Left colon (tissue), 2 donors: Measurements from ENCODE around the gene ZNF74. TPM values are rescaled to one million over a fixed set of nuclear protein-coding genes. Genes with fewer than 3 reads are reported as not detected.
"Not testable (repeated sequence)": the region's sequence is repeated elsewhere in the genome, so short reads cannot be mapped to it uniquely, and the experiment has no call there.

Experiments
- ATAC-seq: fragments of 200-7000 bp; cut with Tn5 transposase; one replicate; pipeline ENCODE4 v1.9.1; 2020; ENCODE audit warnings: mild to moderate bottlenecking, moderate library complexity
- DNase-seq, 2 donors: peaks; one replicate each; pipeline ENCODE4 v3.0.0-alpha.2; 2020
- intact Hi-C, 2 donors: fragments of 100-400 bp; cut with DNase I in 1 of 2; cut with micrococcal nuclease in 1 of 2; formaldehyde crosslinking; loops; one replicate each; pipeline versions ENCODE4 v1.11.2 to v1.14.0; 2022; cut with DNase I, micrococcal nuclease
- total RNA-seq, 2 donors: library from RNA; stranded (reverse); fragmentation: NEBNext Ultra II Directional; extraction: Animal tissue kit (Norgen Biotek cat#: 25700); gene quantifications; one replicate each; pipeline ENCODE4 v1.2.1, GENCODE V29; 2021
- donor health status: DM: no; HTN: no; CAD: no.
- donor health status: DM: yes; HTN: yes; CAD: no.

ZNF74 gene
- total RNA-seq, 2 donors from 2014 or later: 5.5 to 7.2 TPM

DNA sequence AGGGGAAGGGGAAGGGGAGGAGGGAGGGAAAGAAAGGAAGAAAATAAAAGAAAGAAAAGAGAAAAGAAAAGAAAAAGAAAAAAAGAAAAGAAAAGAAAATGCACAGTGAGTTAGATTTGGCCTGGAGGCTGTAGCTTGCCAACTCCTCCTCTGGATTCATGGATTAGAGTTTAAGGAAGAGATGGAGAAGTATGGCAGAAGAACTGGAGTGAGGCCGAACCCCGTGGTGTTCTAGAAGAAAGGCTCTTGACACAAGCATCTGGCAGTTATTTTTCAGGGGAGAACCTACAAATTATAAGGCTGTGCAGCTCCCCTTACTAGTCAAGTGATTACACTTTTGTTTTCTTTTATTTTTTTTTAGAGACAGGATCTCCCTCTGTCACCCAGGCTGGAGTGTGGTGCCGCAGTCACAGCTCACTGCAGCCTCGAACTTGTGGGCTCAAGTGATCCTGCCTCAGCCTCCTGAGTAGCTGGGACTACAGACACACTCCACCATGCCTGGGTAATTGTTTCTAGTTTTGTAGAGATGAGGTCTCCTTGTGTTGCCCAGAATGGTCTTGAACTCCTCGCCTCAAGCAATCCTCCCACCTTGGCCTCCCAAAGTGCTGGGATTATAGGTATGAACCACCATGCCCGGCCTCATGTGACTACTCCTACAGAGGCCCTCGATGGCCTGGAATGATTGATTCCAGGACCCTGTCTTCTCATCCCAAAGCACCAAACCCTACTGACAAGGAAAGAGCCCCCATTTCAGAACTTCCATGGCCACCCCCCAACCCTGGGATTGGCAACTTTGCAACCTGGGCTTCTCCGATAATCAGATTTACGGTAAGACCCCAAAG, 19.5 kb downstream of the ZNF74 start:
- ATAC-seq (no peak), DNase-seq (no peak)
- intact Hi-C loops: no loop called here

DNA sequence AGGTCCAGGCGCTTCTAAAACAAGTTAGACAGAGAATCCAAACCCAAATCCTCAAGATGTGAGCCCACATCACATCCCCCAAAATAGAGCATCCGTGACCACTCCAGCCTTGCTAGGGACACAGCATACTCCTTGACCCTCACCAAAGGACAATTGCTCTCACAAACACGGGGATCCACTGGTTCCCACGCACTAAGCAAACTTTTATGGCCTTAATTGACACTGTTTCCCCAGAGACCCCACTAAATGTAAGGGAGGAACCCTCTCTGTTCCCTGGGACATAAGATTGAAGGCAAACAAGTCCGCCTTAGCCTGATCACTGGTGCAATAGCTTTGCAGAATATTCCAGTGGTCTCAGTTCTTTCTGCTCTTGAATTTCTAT, 20.1 kb downstream of the ZNF74 start:
- ATAC-seq: no peak
- DNase-seq: no peak
- intact Hi-C loops: no loop called here

DNA sequence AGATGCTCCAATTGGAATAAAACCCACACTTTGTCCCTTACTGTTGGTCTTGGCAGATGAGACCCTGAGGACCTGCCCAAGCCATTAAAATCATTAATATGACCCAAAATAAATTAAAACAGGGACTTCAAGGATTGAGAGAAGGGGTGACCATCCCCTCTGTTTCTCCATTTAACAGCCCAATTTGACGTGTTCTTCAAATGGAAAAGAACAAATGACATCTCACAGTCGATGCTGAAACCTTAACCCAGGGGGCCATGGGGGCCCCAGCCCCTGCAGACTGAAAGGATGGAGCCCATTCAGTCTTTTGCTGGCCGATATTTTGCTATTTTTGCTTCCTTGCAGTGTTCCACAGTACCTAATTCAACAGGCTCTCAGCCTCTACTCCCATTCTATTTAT, 20.5 kb downstream of the ZNF74 start:
- ATAC-seq: no peak
- no peak for DNase-seq
- intact Hi-C loops: no loop called here

DNA sequence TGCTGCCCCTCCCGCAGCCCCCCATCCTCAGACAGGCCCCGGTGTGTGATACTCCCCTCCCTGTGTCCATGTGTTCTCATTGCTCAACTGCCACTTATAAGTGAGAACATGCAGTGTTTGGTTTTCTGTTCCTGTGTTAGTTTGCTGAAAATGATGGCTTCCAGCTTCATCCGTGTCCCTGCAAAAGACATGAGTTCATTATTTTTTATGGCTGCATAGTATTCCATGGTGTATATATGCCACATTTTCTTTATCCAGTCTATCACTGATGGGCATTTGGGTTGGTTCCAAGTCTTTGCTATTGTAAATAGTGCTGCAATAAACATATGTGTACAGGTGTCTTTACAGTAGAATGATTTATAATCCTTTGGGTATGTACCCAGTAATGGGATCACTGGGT, 21.3 kb downstream of the ZNF74 start:
- ATAC-seq, intact Hi-C loops, DNase-seq: not testable (repeated sequence)

DNA sequence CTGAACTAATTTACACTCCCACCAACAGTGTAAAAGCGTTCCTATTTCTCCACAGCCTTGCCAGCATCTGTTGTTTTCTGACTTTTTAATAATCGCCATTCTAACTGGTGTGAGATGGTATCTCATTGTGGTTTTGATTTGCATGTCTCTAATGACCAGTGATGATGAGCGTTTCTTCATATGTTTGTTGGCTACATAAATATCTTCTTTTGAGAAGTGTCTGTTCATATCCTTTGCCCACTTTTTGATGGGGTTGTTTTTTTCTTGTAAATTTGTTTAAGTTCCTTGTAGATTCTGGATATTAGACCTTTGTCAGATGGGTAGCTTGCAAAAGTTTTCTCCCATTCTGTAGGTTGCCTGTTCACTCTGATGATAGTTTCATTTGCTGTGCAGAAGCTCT, 21.7 kb downstream of the ZNF74 start:
- ATAC-seq, DNase-seq: not testable (repeated sequence)
- intact Hi-C loops: loop anchor here in 1 of 2 donors (2.0 kb wide), 1 partner anchor 41 kb away; no protein-coding TSS in a partner anchor

DNA sequence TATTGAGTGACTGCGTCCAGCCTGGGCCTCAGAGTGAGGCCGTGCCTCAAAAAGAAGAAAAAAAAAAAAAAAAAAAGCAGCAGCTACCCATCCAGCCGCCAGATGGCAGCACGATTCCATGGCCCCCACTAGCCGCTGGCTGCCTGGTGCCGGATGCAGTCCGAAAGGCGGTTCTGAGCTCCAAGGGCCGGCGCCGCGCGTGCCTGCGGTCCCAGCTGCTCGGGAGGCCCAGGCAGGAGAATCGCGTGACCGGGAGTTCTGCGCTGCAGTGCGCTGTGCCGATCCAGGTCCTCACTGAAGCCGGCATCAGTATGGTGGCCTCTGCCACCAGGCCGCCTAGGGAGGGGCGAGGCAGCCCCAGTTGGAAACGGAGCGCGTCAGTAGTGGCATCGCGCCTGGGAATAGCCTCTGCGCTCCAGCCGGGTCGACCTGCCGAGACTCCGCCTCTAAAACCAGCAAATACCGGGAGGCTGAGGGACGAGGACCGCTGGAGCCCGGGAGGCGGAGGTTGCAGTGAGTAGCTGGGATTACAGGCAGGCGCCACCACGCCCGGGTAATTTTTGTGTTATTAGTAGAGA, 24.3 kb downstream of the ZNF74 start:
- intact Hi-C loops: no loop called here
- peak; percentile 80 for ATAC-seq

DNA sequence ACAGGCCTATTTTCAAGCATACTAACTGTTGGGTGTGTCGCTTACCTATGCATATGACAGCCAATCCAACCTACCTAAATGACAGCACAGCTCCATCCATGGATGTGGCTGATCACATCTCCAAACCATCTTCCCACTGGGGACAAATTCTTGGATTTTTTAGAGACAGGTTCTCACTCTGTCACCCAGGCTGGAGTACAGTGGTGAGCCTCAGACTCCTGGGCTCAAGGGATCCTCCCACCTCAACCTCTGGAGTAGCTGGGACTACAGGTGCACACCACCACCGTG, 25.7 kb downstream of the ZNF74 start:
- DNase-seq (no peak), ATAC-seq (peak; percentile 20)
- intact Hi-C loops: no loop called here

More for the DNA sequence above, 24.3 kb downstream of the ZNF74 start:
- DNase-seq: peak; percentile 63 to 78

DNA sequence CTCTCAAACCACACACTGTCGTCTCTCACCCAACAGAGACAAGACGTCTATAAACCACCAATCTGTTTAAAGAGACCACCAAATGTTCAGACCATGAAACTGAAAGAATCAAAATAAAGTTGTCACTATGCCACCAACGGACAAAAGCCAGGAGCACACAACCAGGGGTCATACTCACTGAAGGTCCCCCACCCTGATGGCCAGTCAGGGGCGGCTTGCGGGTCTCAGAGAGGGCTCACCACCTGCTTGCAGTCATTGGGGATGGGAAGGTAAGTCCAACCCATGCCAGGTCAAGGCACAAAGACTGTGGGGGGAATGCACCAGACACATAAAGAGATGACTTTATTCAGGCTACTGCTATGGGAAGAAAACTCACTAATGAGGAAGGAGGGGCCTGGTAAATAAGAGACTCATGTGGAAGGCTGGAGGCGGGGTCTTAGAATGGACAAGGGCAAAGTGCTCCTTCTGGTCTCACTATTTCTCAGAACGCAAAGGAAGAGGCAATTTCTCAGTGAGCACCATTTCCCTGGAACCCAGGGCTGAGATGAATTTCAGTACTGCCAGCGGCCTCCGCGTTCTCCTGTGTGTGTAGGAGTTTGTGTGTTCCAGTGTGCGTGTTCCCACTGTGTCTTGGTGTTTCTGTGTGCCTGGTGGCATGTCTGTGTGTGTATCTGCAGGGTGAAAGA, 26.3 kb downstream of the ZNF74 start:
- ATAC-seq (no peak), DNase-seq (no peak)
- intact Hi-C loops: loop anchor here in 1 of 2 donors (10.0 kb wide), 1 partner anchor 75 kb away; the partner anchor contains the start of gene KLHL22

DNA sequence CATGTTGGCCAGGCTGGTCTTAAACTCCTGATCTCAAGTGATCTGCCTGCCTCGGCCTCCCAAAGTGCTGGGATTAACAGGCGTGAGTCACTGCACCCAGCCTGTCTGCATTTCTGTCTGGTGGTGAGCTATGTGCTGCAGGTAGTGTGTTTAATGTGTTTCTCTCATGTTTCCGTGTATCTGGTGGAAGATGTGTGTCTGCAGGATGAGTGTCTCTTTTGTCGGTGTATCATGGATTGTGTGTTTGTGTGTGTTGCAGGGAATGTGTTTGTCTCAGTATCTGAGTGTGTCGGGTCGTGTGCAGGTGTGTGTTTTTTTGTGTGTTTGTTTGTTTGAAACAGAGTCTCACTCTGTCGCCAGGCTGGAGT, 27.5 kb downstream of the ZNF74 start:
- DNase-seq (no peak), ATAC-seq (no peak)
- intact Hi-C loops: loop anchor here in 1 of 2 donors (10.0 kb wide), 1 partner anchor 73 kb away; the partner anchor contains the start of gene KLHL22

DNA sequence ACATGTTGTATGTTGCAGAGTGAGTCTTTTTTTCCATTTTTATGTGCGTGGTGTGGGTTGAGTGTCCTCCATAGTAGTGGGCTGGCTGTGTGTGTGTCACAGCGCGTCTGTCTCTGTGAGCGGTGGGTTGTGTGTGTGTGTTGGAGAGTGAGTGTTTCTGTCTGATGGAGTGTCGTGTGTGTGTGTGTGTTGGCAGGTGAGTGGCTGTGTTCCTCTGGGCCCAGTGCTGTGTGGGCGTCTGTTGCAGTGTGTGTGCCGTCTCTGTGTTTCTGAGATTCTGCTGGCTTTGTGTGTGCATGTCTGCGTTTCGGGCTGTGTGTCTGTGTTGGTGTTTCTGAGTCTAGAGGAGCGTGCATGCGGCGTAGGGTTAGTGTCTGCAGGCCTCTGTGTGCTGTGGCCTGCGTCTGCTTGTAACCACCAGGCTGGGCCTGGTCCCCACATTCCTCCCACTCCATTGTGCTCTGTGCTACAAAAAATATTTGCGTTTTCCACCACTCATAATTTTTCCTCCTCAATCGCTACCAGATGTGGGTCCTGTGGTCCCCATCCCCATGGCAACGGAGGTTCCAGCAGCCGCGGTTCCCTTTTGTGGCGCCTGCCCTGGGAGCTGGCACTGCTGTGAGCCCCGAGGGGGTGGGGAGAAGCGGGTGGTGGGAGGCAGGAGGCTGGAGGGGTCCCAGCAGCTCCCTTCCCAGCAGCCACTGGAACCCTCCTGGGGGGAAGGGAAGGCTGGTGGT, 28.5 kb downstream of the ZNF74 start:
- intact Hi-C loops: loop anchor here in 1 of 2 donors (10.0 kb wide), 1 partner anchor 72 kb away; the partner anchor contains the start of gene KLHL22
- no peak for DNase-seq
- no peak for ATAC-seq

DNA sequence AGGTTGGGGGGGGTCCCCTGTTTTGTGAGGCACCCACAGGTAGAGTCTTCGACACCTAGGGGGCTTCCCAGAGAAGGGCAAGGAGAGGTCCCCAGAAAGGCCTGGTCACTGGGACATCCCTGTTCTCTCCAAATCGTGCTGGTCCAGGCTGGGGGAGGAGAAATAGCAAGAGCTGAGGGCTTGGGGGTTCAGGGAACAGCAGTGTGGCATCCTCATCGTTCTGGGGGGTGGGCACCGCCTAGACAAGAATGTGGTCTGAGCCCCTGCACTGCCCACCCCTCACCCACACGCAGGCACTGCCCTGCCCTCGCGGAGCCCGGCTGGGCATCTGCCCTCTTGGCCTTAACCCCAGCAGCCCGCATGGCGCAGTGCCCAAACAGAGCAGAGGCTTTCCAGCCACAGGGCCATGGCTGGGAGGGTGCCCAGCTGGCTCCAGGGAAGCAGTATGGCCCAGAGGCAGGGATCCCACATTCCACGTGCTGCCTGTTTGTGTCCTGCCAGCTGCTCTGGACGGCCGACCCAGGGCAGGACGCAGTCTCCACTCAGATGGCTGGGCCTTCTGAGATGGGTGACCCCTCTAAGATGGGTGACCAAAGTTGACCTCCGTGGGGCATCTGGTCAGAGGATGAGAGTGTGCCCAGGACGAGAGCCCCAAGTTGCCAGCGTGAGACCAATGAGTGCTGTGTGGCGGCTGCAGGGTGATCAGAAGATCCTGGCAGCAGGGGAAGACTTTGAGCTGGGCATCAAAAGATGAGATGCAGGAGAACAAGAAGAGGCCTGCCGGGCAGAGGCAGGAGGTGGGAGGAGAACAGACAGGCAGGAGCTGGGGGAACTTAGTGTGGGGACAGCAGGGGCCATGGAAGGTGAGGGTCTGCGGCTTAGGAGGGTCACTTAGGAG, 29.3 kb downstream of the ZNF74 start:
- DNase-seq (peak in 1 of 2 donors; percentile 47), ATAC-seq (peak; percentile 8)
- intact Hi-C loops: loop anchor here in 1 of 2 donors (10.0 kb wide), 1 partner anchor 72 kb away; the partner anchor contains the start of gene KLHL22

DNA sequence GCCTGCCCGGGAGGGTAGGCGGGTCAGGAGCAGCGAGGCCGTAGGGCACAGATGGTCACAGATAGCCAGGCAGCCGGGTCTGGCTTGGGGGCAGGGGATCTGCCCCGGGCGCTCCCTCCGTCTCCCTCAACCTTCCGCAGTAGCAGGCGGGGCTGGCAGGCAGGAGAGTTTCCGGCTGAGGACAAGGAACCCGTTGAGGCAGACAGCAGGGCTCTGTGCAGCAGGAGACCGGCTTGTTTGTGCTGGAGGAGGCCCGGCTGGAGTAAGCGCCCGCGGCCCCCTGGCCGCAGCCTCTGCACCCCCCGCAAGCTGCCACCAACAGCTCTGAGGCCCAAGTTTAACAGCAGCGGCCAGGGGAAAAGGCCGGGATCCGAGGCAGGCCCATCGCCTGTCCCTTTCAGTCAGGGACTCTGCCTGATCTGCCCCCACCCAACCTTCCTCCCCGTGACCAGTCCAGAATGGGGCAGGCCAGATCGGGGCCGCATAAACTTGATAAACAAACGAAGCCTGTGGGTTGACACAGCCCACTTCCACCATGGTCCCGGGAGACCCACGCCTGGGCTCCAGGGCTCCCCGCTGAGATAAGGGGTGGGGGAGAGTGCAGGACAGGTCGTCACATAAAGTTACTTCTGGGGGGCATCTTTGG, 30.1 kb downstream of the ZNF74 start:
- ATAC-seq (peak; percentile 5), DNase-seq (no peak)
- intact Hi-C loops: loop anchor here in 1 of 2 donors (10.0 kb wide), 1 partner anchor 71 kb away; the partner anchor contains the start of gene KLHL22

DNA sequence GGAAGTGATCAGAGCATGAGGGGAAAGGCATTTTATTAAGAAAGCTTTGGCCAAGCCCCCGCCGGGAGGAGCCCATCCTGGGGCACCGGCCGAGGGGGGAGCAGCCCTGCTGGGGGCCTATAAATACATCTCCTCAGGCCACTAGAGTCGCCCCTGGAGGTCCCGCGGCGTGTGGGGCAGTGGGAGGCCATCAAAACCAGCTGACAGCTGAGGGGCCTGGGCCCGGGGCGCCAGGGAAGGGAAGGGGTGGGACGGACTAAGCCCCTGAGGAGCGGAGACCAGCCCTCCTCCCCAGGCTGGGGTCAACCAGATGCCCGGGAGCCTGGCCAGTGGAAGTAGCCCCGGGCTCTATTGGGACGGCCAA, 30.6 kb downstream of the ZNF74 start:
- no peak for DNase-seq
- intact Hi-C loops: loop anchor here in 1 of 2 donors (10.0 kb wide), 1 partner anchor 70 kb away; the partner anchor contains the start of gene KLHL22
- no peak for ATAC-seq

DNA sequence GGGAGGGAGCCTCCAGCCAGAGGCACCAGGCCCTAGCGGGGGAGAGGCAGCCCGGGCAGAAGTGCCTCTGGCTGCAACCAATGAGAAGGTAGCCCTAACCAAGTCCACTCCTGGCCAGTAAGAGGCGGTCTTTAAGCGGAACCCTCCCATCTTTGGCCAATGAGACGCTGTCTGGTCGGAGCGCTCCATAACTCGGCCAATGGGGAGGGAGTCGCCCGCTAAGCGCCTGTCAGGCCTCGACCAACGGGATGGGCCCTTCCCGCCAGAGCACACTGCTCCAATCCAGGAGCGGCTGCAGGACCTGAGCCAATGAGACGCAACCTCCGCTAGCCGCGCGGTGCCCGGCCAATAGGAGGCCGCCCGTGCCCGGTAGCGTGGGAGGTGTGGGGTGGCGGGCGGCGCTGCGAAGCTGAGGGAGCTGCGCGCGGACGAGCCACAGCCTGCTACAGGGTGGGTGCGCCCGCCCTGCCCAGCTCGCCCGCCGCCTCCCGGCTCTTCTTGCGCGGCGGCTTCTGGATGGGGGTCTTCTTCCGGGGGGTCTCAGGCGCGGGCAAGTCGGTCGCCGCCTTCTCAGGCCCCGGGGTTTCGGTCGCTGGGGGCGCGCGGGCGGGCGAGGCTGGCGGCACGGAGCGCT, 31.1 kb downstream of the ZNF74 start:
- intact Hi-C loops: loop anchor here in 1 of 2 donors (10.0 kb wide), 1 partner anchor 70 kb away; the partner anchor contains the start of gene KLHL22
- no peak for ATAC-seq
- no peak for DNase-seq

DNA sequence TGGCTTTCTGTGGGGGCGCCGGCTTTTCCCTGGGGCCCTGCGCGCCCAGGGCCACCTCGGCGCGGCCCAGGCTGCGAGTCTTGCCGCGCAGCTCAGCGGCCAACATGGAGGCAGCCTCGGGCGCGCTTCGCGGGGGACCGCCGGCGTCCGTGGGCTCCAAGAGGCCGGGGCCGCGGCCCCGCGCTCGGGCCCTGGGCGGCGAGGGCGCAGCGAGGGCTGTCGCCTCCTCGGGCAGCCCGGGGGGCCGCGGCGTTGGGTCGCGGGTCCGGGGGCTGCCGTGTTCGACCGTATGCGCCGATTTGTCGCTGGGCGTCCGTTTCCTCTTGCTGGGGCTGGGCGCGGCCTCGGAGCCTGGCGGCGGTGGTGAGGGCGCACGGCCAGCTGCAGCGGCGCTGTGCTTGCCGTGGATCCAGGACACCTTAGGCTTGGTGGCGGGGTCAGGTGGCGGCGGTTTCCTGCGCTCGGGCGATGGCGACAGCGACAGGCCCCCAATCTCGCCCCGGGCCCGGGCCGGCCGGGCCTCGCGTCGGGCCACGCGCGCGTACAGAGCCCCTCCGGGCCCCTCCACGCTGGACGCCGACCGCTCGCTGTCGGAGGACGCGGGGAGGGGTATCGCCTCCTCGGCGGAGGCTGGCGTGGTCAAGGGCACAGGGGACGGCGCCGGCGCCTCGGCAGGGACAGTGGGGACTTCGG, 31.8 kb downstream of the ZNF74 start:
- intact Hi-C loops: loop anchor here in 1 of 2 donors (10.0 kb wide), 1 partner anchor 69 kb away; the partner anchor contains the start of gene KLHL22
- ATAC-seq: no peak
- no peak for DNase-seq

DNA sequence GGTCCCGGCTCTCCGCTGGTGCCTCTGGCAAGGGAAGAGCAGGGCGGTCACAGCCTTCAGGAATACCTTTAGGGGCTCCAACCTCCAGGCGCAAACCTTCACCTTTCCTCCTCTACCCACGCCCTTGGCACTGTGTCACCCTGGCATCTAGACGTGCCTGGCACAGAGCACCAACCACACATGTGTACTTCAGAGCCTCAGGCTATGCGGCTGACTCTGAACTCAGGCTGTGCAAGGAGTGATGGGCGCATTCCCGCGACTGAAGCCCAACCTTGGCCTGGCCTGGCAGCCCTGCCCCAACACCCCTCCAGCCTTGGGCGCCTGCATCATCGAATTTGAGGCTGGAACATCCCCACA, 32.3 kb downstream of the ZNF74 start:
- DNase-seq: no peak
- intact Hi-C loops: loop anchor here in 1 of 2 donors (10.0 kb wide), 1 partner anchor 69 kb away; the partner anchor contains the start of gene KLHL22

More for the DNA sequence above, 32.3 kb downstream of the ZNF74 start:
- no peak for ATAC-seq
